Measurements from ENCODE around the gene PDE5A.

The PDE5A gene

DNA sequence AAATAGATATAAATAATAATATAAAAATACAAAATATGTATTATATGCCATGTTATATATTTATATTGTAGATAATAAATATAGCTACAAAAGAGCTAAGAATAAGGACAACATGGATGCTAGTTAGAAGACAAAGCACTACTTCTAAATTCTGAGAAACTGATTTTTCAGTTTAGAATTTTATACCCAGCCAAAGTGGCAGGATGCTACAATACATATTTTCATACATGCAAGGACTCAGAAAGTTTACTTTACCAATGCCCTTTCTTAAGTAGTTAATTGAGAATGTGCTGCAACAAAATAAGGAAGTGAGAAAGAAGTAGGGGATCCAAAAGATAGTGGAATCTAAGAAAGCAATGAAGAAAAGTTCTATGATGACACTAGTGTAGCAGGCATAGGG, 64.5 kb downstream of the PDE5A start (continued):
- TF ChIP-seq, protein P1, sequence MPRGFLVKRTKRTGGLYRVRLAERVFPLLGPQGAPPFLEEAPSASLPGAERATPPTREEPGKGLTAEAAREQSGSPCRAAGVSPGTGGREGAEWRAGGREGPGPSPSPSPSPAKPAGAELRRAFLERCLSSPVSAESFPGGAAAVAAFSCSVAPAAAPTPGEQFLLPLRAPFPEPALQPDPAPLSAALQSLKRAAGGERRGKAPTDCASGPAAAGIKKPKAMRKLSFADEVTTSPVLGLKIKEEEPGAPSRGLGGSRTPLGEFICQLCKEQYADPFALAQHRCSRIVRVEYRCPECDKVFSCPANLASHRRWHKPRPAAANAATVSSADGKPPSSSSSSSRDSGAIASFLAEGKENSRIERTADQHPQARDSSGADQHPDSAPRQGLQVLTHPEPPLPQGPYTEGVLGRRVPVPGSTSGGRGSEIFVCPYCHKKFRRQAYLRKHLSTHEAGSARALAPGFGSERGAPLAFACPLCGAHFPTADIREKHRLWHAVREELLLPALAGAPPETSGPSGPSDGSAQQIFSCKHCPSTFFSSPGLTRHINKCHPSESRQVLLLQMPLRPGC (tag by site-specific recombination; IDR thresholded peaks at IDR 0.05): no peak
- TF ChIP-seq, protein P2, sequence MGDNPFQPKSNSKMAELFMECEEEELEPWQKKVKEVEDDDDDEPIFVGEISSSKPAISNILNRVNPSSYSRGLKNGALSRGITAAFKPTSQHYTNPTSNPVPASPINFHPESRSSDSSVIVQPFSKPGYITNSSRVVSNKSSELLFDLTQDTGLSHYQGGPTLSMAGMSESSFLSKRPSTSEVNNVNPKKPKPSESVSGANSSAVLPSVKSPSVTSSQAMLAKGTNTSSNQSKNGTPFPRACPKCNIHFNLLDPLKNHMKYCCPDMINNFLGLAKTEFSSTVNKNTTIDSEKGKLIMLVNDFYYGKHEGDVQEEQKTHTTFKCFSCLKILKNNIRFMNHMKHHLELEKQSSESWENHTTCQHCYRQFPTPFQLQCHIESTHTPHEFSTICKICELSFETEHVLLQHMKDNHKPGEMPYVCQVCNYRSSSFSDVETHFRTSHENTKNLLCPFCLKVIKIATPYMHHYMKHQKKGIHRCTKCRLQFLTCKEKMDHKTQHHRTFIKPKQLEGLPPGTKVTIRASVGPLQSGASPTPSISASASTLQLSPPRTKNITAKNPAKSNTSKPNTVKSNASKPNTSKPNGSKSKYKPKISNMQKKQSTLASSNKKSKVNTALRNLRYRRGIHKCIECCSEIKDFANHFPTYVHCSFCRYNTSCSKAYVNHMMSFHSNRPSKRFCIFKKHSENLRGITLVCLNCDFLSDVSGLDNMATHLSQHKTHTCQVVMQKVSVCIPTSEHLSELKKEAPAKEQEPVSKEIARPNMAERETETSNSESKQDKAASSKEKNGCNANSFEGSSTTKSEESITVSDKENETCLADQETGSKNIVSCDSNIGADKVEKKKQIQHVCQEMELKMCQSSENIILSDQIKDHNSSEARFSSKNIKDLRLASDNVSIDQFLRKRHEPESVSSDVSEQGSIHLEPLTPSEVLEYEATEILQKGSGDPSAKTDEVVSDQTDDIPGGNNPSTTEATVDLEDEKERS (tag by site-specific recombination; IDR thresholded peaks at IDR 0.05): no peak
- TF ChIP-seq ZNF248 (tag by site-specific recombination; IDR thresholded peaks at IDR 0.05) (no peak), ZNF830 (tag by site-specific recombination; IDR thresholded peaks at IDR 0.05; ENCODE audit: low read depth) (no peak), ZNF214 (tag by site-specific recombination; IDR thresholded peaks at IDR 0.05; ENCODE audit: borderline replicate concordance) (no peak), KLF9 (tag by site-specific recombination; IDR thresholded peaks at IDR 0.05; ENCODE audit: low read depth) (no peak), ZNF626 (tag by site-specific recombination; IDR thresholded peaks at IDR 0.05) (no peak)

DNA sequence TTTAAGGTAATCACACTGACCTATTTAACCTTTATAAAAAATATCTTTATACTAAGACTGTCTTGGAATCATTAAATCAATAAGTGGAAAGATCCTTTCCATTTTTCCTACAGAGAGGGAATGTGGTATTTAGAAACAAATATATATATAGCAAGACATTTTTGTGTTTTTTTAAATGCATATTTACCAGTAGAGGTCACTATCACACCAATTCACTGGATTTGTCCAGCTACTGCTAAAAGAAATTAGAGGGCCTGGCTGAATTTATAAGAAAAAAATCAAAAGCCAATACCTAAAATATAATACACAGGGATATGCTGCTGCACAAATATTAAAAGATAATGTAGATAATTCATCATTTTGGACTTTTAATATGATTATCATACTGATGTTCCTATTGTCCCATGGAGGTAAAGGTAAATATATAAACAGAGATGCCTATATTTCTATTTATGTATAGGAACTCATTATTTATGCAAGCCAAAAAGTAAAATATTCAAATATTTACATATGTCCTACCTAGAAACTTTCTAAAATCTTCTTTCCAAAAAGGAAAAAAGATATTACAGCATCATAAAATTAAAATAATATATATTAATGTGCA, 69.5 kb downstream of the PDE5A start:
- peaks cover 0 to 11% of the 10 kb centered on the region in 2 experiments; a peak in 1 of 3 replicates for H3K36me3 ChIP-seq (ENCODE audit: control insufficient read depth in 2 of 2, insufficient read depth in 1 of 2, low read length in 2 of 2)
- POLR2A ChIA-PET: no interaction called here

DNA sequence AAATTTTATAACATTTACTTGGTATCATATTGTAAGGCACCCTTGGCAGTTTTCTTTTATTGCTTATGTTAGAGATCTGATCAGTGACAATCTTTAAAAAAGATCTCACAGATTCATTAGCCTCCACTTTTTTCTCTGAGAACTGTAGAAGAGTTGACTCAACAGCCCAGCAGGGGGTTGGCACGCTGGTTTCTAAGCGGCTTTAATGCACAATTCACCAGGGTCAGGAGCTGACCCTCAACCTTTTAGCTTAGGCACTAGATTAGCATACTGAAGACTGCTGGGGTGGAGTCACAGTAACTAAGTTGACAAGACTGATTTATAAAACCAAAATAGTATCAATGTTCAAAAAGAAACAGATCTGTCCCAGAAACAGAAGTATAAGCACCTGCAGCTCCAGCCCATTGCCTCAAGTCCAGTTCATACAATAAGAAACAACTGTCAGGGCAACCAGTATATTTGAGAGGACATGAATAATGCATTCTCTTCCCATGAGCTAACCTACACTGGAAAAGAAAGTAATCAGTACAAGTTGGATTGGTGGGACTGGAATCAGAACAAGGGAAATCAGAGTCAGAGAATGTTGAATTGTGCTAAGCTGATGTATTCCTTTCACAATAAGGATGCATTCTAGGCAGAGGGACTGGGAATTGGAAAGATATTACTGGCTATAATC, 77.6 kb downstream of the PDE5A start:
- ChIA-PET CTCF (no interaction called here), POLR2A (no interaction called here)
- Histone ChIP-seq H3K9me3 (ENCODE audit: control insufficient read depth, insufficient read depth, low read depth, low read length) (no peaks in the 10 kb centered on the region), H3K4me1 (ENCODE audit: control insufficient read depth, insufficient read depth, low read length) (no peaks in the 10 kb centered on the region), H3K4me3 (ENCODE audit: low read depth, low read length) (no peak overlapping the region), H3K36me3 (ENCODE audit: control insufficient read depth in 2 of 2, insufficient read depth in 1 of 2, low read length in 2 of 2) (peaks cover 0 to 2% of the 10 kb centered on the region in 2 experiments; a peak in 1 of 3 replicates), H3K27ac (ENCODE audit: extremely low read depth, low read depth, low read length) (no peak overlapping the region)
- no peak for TF ChIP-seq ZNF677 (tag by site-specific recombination; IDR thresholded peaks at IDR 0.05)
- no peak for TF ChIP-seq SP3 (tag by site-specific recombination; IDR thresholded peaks at IDR 0.05)
- TF ChIP-seq ZNF223 (tag by site-specific recombination; IDR thresholded peaks at IDR 0.05): no peak
- TF ChIP-seq ZNF658 (tag by site-specific recombination; IDR thresholded peaks at IDR 0.05): no peak
- no peak for TF ChIP-seq ZNF155 (tag by site-specific recombination; IDR thresholded peaks at IDR 0.05)
- TF ChIP-seq ZIC2 (tag by site-specific recombination; IDR thresholded peaks at IDR 0.05): no peak
- TF ChIP-seq EGR2 (tag by site-specific recombination; IDR thresholded peaks at IDR 0.05; ENCODE audit: low read depth): no peak
- no peak for TF ChIP-seq ZNF623 (tag by site-specific recombination; IDR thresholded peaks at IDR 0.05)
- TF ChIP-seq ZNF747 (tag by site-specific recombination; IDR thresholded peaks at IDR 0.05): no peak
- no peak for TF ChIP-seq ZNF112 (tag by site-specific recombination; IDR thresholded peaks at IDR 0.05)
- TF ChIP-seq ZNF221 (tag by site-specific recombination; IDR thresholded peaks at IDR 0.05; ENCODE audit: borderline replicate concordance): no peak
- TF ChIP-seq, protein P3, sequence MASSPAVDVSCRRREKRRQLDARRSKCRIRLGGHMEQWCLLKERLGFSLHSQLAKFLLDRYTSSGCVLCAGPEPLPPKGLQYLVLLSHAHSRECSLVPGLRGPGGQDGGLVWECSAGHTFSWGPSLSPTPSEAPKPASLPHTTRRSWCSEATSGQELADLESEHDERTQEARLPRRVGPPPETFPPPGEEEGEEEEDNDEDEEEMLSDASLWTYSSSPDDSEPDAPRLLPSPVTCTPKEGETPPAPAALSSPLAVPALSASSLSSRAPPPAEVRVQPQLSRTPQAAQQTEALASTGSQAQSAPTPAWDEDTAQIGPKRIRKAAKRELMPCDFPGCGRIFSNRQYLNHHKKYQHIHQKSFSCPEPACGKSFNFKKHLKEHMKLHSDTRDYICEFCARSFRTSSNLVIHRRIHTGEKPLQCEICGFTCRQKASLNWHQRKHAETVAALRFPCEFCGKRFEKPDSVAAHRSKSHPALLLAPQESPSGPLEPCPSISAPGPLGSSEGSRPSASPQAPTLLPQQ (tag by site-specific recombination; IDR thresholded peaks at IDR 0.05): no peak
- TF ChIP-seq GLI4 (tag by site-specific recombination; IDR thresholded peaks at IDR 0.05): no peak
- no peak for TF ChIP-seq KLF9 (tag by site-specific recombination; IDR thresholded peaks at IDR 0.05; ENCODE audit: low read depth)

More for the DNA sequence above, 69.5 kb downstream of the PDE5A start:
- Histone ChIP-seq H3K4me1 (ENCODE audit: control insufficient read depth, insufficient read depth, low read length) (no peaks in the 10 kb centered on the region), H3K27ac (ENCODE audit: extremely low read depth, low read depth, low read length) (no peak overlapping the region), H3K9me3 (ENCODE audit: control insufficient read depth, insufficient read depth, low read depth, low read length) (no peaks in the 10 kb centered on the region), H3K4me3 (ENCODE audit: low read depth, low read length) (no peak overlapping the region)
- CTCF ChIA-PET: interaction anchor here (0.6 to 3.8 kb wide), 9 partner anchors 9 to 317 kb away, joined by 3 to 18 read pairs (median 3); partner anchors contain the start of gene PDE5A
- TF ChIP-seq ZNF274 (IDR thresholded peaks at IDR 0.05; ENCODE audit: low read length) (no peak), ZNF274 (tag by site-specific recombination; IDR thresholded peaks at IDR 0.05; ENCODE audit: borderline replicate concordance) (no peak), ZNF654 (tag by site-specific recombination; IDR thresholded peaks at IDR 0.05; ENCODE audit: low read depth) (peak; percentile 47), PRDM1 (tag by site-specific recombination; IDR thresholded peaks at IDR 0.05) (no peak), ZNF341 (tag by site-specific recombination; IDR thresholded peaks at IDR 0.05; ENCODE audit: low read depth) (no peak), KLF10 (tag by site-specific recombination; IDR thresholded peaks at IDR 0.05) (no peak), ZNF530 (tag by site-specific recombination; IDR thresholded peaks at IDR 0.05; ENCODE audit: low read depth) (no peak)
- TF ChIP-seq, protein P4, sequence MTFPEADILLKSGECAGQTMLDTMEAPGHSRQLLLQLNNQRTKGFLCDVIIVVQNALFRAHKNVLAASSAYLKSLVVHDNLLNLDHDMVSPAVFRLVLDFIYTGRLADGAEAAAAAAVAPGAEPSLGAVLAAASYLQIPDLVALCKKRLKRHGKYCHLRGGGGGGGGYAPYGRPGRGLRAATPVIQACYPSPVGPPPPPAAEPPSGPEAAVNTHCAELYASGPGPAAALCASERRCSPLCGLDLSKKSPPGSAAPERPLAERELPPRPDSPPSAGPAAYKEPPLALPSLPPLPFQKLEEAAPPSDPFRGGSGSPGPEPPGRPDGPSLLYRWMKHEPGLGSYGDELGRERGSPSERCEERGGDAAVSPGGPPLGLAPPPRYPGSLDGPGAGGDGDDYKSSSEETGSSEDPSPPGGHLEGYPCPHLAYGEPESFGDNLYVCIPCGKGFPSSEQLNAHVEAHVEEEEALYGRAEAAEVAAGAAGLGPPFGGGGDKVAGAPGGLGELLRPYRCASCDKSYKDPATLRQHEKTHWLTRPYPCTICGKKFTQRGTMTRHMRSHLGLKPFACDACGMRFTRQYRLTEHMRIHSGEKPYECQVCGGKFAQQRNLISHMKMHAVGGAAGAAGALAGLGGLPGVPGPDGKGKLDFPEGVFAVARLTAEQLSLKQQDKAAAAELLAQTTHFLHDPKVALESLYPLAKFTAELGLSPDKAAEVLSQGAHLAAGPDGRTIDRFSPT (tag by site-specific recombination; IDR thresholded peaks at IDR 0.05): no peak

Measured in HEK293 (cell line).